ENCODE measurements around the gene SLC25A17.
"Not testable (repeated sequence)": the region's sequence is repeated elsewhere in the genome, so short reads cannot be mapped to it uniquely, and the experiment has no call there.

Gene SLC25A17, protein sequence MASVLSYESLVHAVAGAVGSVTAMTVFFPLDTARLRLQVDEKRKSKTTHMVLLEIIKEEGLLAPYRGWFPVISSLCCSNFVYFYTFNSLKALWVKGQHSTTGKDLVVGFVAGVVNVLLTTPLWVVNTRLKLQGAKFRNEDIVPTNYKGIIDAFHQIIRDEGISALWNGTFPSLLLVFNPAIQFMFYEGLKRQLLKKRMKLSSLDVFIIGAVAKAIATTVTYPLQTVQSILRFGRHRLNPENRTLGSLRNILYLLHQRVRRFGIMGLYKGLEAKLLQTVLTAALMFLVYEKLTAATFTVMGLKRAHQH

DNA sequence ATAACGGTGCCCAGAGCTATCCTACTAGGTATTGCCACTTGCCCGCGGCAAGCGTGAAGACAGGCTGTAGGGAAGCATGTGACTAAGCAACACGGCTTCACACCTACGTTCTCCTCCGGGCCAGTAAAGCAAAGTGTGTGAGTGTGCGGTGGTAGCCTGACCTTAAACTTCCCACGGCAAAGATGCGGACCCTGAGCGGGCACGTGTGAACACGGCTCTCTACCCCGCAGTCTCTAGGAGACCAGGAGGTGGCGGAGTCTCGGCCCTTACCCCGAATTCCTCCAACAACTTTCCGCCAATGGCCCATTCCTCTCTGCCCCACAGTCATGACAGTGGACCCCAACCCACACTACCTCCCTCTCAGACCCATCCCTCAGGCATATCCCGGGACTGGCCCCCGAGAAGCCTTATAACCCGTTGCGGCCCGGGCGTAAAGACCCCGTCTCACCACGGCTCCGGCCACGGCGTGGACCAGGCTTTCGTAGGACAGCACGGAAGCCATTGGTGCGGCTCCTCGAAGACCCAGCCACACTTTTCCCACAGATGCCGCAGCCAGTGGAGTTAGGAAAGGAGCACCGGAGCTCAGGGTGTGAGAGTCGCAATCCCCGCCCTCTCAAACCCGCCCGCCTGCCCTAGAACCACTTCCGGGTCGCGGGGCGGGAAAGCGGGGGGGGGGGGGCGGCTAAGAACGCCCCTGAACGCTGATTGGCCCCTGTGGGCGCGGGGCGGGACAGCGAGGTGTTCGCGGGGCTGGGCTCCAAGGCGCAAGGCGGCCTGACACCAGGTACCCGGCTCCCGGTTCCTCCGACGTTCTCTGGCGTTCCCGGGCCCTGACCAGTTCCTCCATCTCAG, at the start of gene SLC25A17:
Gene SLC25A17 (minus strand): TSS at position 600 of the 852 bp plus-strand sequence. CDS start 98 bp downstream, at position 502.
- no peaks in the 10 kb centered on the region for H3K9me3 ChIP-seq (ENCODE audit: control insufficient read depth in 5 of 5, low read length in 5 of 5)
- H3K4me3 ChIP-seq (ENCODE audit: low read depth in 1 of 5, low read length in 5 of 5), result peak within 1 kb of the TSS; percentile 99 to 100 (median 99)
- peak within 1 kb of the TSS; percentile 92 to 95 (median 95) for H3K9ac ChIP-seq (ENCODE audit: low read length in 5 of 5)
- peaks cover 6 to 33% (median 30%) of the 10 kb centered on the region in 5 donors for H3K4me1 ChIP-seq (ENCODE audit: control insufficient read depth in 5 of 5, insufficient read depth in 5 of 5, low read length in 5 of 5)
- peak within 1 kb of the TSS; percentile 82 for H3K27ac ChIP-seq (ENCODE audit: low read depth, low read length)
- H3K36me3 ChIP-seq (ENCODE audit: control insufficient read depth in 5 of 5, insufficient read depth in 5 of 5, low read length in 5 of 5), result peaks cover 5 to 15% (median 8%) of the 10 kb centered on the region in 5 donors
- H3K27me3 ChIP-seq (ENCODE audit: control insufficient read depth in 5 of 5, insufficient read depth in 4 of 5, low read length in 5 of 5), result no peaks in the 10 kb centered on the region

- H3K4me3 ChIP-seq (ENCODE audit: low read depth in 1 of 5, low read length in 5 of 5); H3K9ac ChIP-seq (ENCODE audit: low read length in 5 of 5); H3K4me1 ChIP-seq (ENCODE audit: control insufficient read depth in 5 of 5, insufficient read depth in 5 of 5, low read length in 5 of 5); H3K9me3 ChIP-seq (ENCODE audit: control insufficient read depth in 5 of 5, low read length in 5 of 5); H3K27me3 ChIP-seq (ENCODE audit: control insufficient read depth in 5 of 5, insufficient read depth in 4 of 5, low read length in 5 of 5); H3K27ac ChIP-seq (ENCODE audit: low read depth, low read length): not testable (repeated sequence)
- peaks cover 11 to 25% (median 14%) of the 10 kb centered on the region in 5 donors for H3K36me3 ChIP-seq (ENCODE audit: control insufficient read depth in 5 of 5, insufficient read depth in 5 of 5, low read length in 5 of 5)
These were observed 49.2 kb upstream of the SLC25A17 start for GRCh38 chr22:40868379-40868778.

- no peaks in the 10 kb centered on the region for H3K27me3 ChIP-seq (ENCODE audit: control insufficient read depth in 5 of 5, insufficient read depth in 4 of 5, low read length in 5 of 5)
- H3K9ac ChIP-seq (ENCODE audit: low read length in 5 of 5), result peak overlapping the region in 1 of 5 donors; percentile 17
- no peaks in the 10 kb centered on the region for H3K4me1 ChIP-seq (ENCODE audit: control insufficient read depth in 5 of 5, insufficient read depth in 5 of 5, low read length in 5 of 5)
- no peak overlapping the region for H3K4me3 ChIP-seq (ENCODE audit: low read depth in 1 of 5, low read length in 5 of 5)
- no peaks in the 10 kb centered on the region for H3K9me3 ChIP-seq (ENCODE audit: control insufficient read depth in 5 of 5, low read length in 5 of 5)
- no peak overlapping the region for H3K27ac ChIP-seq (ENCODE audit: low read depth, low read length)
- peaks cover 11 to 20% (median 17%) of the 10 kb centered on the region in 5 donors for H3K36me3 ChIP-seq (ENCODE audit: control insufficient read depth in 5 of 5, insufficient read depth in 5 of 5, low read length in 5 of 5)
These were observed 48.0 kb upstream of the SLC25A17 start for GRCh38 chr22:40867109-40867508.

DNA sequence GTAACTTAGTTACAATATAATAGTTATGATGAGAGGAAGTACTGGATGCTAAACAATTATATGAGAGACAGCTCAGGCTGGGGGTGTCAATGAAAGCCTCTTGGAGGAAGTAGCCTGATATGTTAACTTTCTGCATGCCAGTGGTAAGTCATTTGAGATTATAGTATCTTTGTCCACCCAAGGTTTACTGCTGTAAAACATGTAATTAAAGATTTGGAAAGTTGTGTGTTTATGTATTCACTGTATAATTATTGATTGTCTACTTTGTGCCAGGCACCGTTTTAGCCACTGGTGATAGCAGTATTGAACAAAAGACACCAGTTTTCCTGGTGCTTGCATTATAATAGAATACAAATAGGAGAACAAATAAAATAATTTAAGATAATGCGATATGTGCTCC, 43.4 kb upstream of the SLC25A17 start:
- Histone ChIP-seq H3K4me1 (ENCODE audit: control insufficient read depth in 5 of 5, insufficient read depth in 5 of 5, low read length in 5 of 5) (peaks cover 0 to 12% (median 8%) of the 10 kb centered on the region in 5 donors), H3K9me3 (ENCODE audit: control insufficient read depth in 5 of 5, low read length in 5 of 5) (no peaks in the 10 kb centered on the region), H3K27ac (ENCODE audit: low read depth, low read length) (no peak overlapping the region), H3K36me3 (ENCODE audit: control insufficient read depth in 5 of 5, insufficient read depth in 5 of 5, low read length in 5 of 5) (peaks cover 0 to 16% (median 5%) of the 10 kb centered on the region in 5 donors), H3K27me3 (ENCODE audit: control insufficient read depth in 5 of 5, insufficient read depth in 4 of 5, low read length in 5 of 5) (no peaks in the 10 kb centered on the region), H3K9ac (ENCODE audit: low read length in 5 of 5) (no peak overlapping the region), H3K4me3 (ENCODE audit: low read depth in 1 of 5, low read length in 5 of 5) (no peak overlapping the region)

DNA sequence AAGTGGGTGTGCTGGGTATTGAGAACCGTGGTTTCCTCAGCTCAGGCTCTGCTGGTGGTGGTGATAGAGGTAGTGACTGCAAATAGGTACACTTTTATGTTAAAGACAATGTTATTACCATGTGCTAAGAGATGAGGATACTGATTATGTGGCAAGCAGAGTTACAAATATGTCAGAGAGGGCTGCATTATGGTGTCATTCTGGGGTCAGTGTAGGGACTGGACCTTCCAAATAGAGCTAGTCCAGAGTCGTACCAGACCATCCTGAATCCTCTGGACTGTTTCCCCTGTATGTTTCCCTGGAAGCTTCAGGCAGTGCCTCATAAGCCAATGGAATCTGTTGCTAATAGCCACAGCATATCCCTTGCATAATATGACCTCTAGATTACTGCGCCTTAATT, 42.9 kb upstream of the SLC25A17 start, which contains the start of gene DNAJB7:
Gene DNAJB7 (minus strand): TSS at position 101 of the 400 bp plus-strand sequence. CDS start 119 bp downstream, outside the sequence.
- H3K36me3 ChIP-seq (ENCODE audit: control insufficient read depth in 5 of 5, insufficient read depth in 5 of 5, low read length in 5 of 5), result peaks cover 0 to 16% (median 5%) of the 10 kb centered on the region in 5 donors

DNA sequence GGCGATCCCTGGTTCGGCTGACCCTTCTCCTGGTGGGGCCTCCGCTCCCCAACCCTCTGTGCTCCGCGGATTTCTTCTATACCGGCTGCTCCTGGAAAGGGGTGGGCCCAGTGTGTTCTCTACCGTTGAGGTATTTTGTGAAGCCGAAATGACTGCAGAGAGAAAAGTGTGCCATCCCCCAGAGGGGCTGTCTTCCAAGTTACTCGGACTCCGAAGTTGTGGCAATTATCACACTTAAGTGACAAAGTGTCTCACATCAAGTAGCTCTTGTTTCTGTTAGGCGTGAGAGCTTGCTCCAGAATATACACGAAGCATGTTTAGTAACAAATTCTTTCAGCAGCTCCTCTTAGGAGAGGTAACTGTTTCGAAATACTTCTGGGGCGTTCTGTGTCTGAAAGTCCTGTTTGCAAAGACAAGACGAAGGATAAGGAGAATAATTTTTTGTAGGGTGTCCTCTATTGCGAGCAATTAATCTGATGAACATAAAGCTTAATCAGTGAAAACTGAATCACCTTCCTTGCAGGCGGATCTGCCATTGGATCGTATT, 38.2 kb upstream of the SLC25A17 start:
- H3K9me3 ChIP-seq (ENCODE audit: control insufficient read depth in 5 of 5, low read length in 5 of 5), result no peaks in the 10 kb centered on the region
- H3K27ac ChIP-seq (ENCODE audit: low read depth, low read length), result peak overlapping the region; percentile 100
- peaks cover 3 to 54% (median 46%) of the 10 kb centered on the region in 5 donors for H3K4me1 ChIP-seq (ENCODE audit: control insufficient read depth in 5 of 5, insufficient read depth in 5 of 5, low read length in 5 of 5)
- no peaks in the 10 kb centered on the region for H3K27me3 ChIP-seq (ENCODE audit: control insufficient read depth in 5 of 5, insufficient read depth in 4 of 5, low read length in 5 of 5)
- peaks cover 0 to 15% (median 5%) of the 10 kb centered on the region in 5 donors for H3K36me3 ChIP-seq (ENCODE audit: control insufficient read depth in 5 of 5, insufficient read depth in 5 of 5, low read length in 5 of 5)
- peak overlapping the region; percentile 97 to 99 (median 99) for H3K9ac ChIP-seq (ENCODE audit: low read length in 5 of 5)
- peak overlapping the region; percentile 76 to 98 (median 94) for H3K4me3 ChIP-seq (ENCODE audit: low read depth in 1 of 5, low read length in 5 of 5)

More for the DNA sequence above, 42.9 kb upstream of the SLC25A17 start, which contains the start of gene DNAJB7:
- Histone ChIP-seq H3K4me1 (ENCODE audit: control insufficient read depth in 5 of 5, insufficient read depth in 5 of 5, low read length in 5 of 5) (peaks cover 0 to 15% (median 12%) of the 10 kb centered on the region in 5 donors), H3K27me3 (ENCODE audit: control insufficient read depth in 5 of 5, insufficient read depth in 4 of 5, low read length in 5 of 5) (no peaks in the 10 kb centered on the region), H3K9ac (ENCODE audit: low read length in 5 of 5) (no peak within 1 kb of the TSS), H3K27ac (ENCODE audit: low read depth, low read length) (no peak within 1 kb of the TSS), H3K4me3 (ENCODE audit: low read depth in 1 of 5, low read length in 5 of 5) (no peak within 1 kb of the TSS), H3K9me3 (ENCODE audit: control insufficient read depth in 5 of 5, low read length in 5 of 5) (no peaks in the 10 kb centered on the region)

DNA sequence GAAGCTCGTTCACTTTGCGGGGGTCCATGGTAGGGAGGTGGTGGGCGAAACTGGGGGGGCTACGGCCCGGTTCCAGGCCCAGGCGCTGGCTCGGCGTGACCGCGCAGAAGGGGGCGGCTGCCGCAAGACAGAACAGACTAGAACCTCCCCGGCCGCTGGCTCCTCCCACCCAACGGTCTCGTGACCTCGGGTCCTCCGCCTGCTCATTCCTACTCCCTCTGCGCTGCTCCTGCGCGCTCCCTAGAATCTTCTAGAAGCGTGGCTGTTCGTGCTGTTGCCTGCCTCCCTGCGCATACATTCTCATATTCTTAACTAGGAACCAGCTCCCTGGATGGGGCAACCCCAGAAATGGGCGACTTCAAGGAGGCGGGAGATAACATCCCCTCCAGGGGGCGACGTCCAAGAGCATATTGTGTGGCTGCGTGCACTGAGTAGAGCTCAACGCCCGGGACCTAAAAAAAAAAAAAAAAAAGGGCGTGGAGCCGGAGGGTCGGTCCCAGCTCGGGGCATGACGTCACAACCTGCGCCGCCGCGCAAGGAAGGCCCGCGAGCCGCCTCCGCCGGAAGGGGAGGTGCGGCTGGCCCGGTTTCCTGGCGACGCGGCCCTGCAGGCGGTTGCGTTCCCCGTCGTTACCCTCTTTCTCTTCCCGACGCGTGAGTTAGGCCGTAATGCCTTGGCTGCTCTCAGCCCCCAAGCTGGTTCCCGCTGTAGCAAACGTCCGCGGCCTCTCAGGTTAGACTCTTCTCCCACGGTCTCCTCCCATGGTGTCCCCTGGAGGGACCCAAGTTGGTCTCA, 37.6 kb upstream of the SLC25A17 start, which contains the start of the genes ST13 and XPNPEP3:
Gene ST13 (minus strand): TSS at position 127 of the 796 bp plus-strand sequence. CDS start 99 bp downstream, at position 28.
Gene XPNPEP3 (plus strand): TSS at position 636 of the 796 bp plus-strand sequence. CDS start 34 bp downstream, at position 670.
- Histone ChIP-seq H3K27me3 (ENCODE audit: control insufficient read depth in 5 of 5, insufficient read depth in 4 of 5, low read length in 5 of 5) (no peaks in the 10 kb centered on the region), H3K4me3 (ENCODE audit: low read depth in 1 of 5, low read length in 5 of 5) (peak within 1 kb of the TSS; percentile 76 to 98 (median 94)), H3K36me3 (ENCODE audit: control insufficient read depth in 5 of 5, insufficient read depth in 5 of 5, low read length in 5 of 5) (peaks cover 0 to 9% (median 3%) of the 10 kb centered on the region in 5 donors), H3K4me1 (ENCODE audit: control insufficient read depth in 5 of 5, insufficient read depth in 5 of 5, low read length in 5 of 5) (peaks cover 3 to 59% (median 52%) of the 10 kb centered on the region in 5 donors), H3K9ac (ENCODE audit: low read length in 5 of 5) (peak within 1 kb of the TSS; percentile 98 to 99 (median 99)), H3K27ac (ENCODE audit: low read depth, low read length) (peak within 1 kb of the TSS; percentile 100), H3K9me3 (ENCODE audit: control insufficient read depth in 5 of 5, low read length in 5 of 5) (no peaks in the 10 kb centered on the region)

GRCh38 chr22:40855979-40856512, 36.9 kb upstream of the SLC25A17 start:
- H3K9me3 ChIP-seq (ENCODE audit: control insufficient read depth in 5 of 5, low read length in 5 of 5), result no peaks in the 10 kb centered on the region
- no peaks in the 10 kb centered on the region for H3K27me3 ChIP-seq (ENCODE audit: control insufficient read depth in 5 of 5, insufficient read depth in 4 of 5, low read length in 5 of 5)
- peak overlapping the region; percentile 76 to 97 (median 94) for H3K4me3 ChIP-seq (ENCODE audit: low read depth in 1 of 5, low read length in 5 of 5)
- H3K36me3 ChIP-seq (ENCODE audit: control insufficient read depth in 5 of 5, insufficient read depth in 5 of 5, low read length in 5 of 5), result peaks cover 0 to 7% (median 0%) of the 10 kb centered on the region in 5 donors
- peaks cover 3 to 63% (median 54%) of the 10 kb centered on the region in 5 donors for H3K4me1 ChIP-seq (ENCODE audit: control insufficient read depth in 5 of 5, insufficient read depth in 5 of 5, low read length in 5 of 5)
- H3K9ac ChIP-seq (ENCODE audit: low read length in 5 of 5), result peak overlapping the region; percentile 98 to 99 (median 99)
- H3K27ac ChIP-seq (ENCODE audit: low read depth, low read length), result peak overlapping the region; percentile 100
